Chondrocyte (in vitro differentiated cells): Measurements from ENCODE around the gene GREB1. TPM values are rescaled to one million over a fixed set of nuclear protein-coding genes. Genes with fewer than 3 reads are reported as not detected.

Experiments used
- DNase-seq: peaks from one replicate; pipeline ENCODE4 v3.0.0; 2021; ENCODE audit warnings: mixed read lengths, low spot score
- H3K27ac Mint-ChIP-seq: one replicate; pipeline ENCODE4 v1.8.0; 2021; ENCODE audit warnings: mild to moderate bottlenecking, moderate library complexity, mixed read lengths; ENCODE audit not compliant: unreplicated experiment
- H3K27me3 Mint-ChIP-seq: 2 replicates; pipeline ENCODE4 v1.8.0; 2021; ENCODE audit warnings: low read depth, mixed read lengths
- H3K36me3 Mint-ChIP-seq: 2 replicates; pipeline ENCODE4 v1.8.0; 2021; ENCODE audit warnings: low read depth, mixed read lengths
- H3K4me1 Mint-ChIP-seq: 2 replicates; pipeline ENCODE4 v1.8.0; 2021; ENCODE audit warnings: low read depth, mild to moderate bottlenecking, mixed read lengths
- H3K4me3 Mint-ChIP-seq: one replicate; pipeline ENCODE4 v1.8.0; 2021; ENCODE audit warnings: mild to moderate bottlenecking, moderate library complexity, mixed read lengths; ENCODE audit not compliant: unreplicated experiment
- H3K9me3 Mint-ChIP-seq: 2 replicates; pipeline ENCODE4 v1.8.0; 2021; ENCODE audit warnings: low read depth, mixed read lengths
- total RNA-seq: library from RNA; stranded (reverse); gene quantifications from 3 replicates; pipeline ENCODE4 v1.2.1, GENCODE V29; 2021
- TF ChIP-seq, protein P1 (sequence below): fragments of 200-600 bp; sonication (generic); IDR thresholded peaks from 2 replicates; pipeline ENCODE4 v1.5.0; 2021; ENCODE audit warnings: antibody characterized with exemption, mild to moderate bottlenecking, moderate library complexity

Gene GREB1
- total RNA-seq, 1 donor from 2014 or later, result 0.52 TPM

DNA sequence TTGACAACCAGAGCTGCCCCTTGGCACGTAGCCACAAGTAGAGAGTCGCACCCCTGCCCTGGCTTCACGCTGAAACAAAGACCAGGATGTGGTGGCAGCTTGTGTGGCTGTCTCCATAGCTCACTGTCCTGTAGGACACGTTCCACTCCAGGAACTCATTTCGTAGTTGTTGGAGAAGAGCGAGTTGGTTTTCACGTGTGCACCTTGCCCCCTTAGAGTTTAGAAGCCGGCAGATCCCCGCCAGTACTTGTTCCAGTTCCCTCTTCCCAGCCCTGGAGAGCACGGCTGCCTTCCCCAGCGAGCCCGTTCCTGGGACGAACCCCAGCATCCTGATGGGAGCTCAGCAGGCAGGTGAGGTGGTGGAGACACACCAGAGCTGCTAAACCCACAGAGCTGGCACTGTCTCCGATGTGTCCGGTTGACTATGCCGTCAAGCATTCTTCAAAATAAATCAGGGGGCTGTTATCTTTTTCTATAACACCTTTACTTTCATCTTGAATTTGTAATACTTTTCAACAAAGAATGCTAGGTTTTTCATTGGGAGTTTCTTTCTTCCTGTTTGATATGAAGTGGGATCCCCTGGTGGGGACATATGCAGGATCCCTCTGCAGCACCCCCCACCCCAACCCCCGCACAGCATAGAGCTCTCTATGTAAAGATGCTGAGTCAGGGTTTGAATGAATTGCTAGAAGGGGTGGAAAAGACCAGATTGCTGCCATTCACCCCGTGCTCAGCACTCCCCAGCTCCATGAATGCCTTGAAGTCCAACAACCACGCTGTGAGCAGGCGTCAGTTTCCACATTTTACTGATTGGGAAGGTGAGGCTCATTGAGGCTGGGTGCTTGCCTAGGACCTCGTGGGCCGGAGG is 44.5 kb downstream of the GREB1 start:
- Mint-ChIP-seq H3K27ac (no peak overlapping the region), H3K36me3 (no peaks in the 10 kb centered on the region)

DNA sequence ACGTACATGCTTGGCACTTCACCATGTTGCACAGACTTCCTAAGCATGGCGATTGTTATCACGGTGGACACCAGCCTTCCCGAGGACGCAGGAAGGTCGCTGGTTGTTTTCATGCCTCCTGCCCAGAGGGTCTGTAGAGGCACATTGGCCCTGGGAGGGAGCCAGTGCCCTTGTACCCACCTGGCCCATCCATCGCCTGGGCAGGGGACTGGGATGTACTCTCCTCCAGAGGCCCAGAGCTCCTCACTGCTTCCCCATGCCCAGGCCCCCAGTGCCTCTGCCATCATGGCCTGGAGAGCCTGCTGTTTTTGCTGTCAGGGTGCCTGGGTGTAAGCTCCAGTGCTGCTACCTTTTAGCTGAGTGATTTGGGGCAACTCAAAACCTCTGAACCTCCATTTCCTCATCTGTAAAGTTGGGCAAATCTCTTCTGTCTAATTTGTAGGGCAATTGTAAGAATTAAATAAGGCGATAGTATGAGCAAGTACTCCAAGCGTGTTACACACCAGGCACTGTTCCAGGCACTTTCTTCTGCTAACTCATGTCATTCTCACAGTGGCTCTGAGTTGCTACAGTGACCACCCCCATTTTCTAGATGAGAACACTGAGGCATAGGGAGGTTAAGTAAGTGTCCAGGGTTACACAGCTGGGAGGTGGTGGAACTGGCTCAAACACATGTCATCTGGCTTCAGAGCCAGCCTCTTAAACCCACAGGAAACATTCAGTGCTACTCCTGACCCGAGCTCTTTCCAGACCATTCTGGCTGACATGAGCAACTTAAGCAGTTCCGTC is 45.3 kb downstream of the GREB1 start:
- Mint-ChIP-seq H3K27me3 (peaks cover 2% of the 10 kb centered on the region), H3K4me3 (no peak overlapping the region), H3K36me3 (no peaks in the 10 kb centered on the region), H3K27ac (no peak overlapping the region), H3K4me1 (peaks cover 13% of the 10 kb centered on the region), H3K9me3 (no peaks in the 10 kb centered on the region)
- TF ChIP-seq, protein P1, sequence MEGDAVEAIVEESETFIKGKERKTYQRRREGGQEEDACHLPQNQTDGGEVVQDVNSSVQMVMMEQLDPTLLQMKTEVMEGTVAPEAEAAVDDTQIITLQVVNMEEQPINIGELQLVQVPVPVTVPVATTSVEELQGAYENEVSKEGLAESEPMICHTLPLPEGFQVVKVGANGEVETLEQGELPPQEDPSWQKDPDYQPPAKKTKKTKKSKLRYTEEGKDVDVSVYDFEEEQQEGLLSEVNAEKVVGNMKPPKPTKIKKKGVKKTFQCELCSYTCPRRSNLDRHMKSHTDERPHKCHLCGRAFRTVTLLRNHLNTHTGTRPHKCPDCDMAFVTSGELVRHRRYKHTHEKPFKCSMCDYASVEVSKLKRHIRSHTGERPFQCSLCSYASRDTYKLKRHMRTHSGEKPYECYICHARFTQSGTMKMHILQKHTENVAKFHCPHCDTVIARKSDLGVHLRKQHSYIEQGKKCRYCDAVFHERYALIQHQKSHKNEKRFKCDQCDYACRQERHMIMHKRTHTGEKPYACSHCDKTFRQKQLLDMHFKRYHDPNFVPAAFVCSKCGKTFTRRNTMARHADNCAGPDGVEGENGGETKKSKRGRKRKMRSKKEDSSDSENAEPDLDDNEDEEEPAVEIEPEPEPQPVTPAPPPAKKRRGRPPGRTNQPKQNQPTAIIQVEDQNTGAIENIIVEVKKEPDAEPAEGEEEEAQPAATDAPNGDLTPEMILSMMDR, result no peak
- DNase-seq, result no peak

More for the DNA sequence above, 44.5 kb downstream of the GREB1 start:
- TF ChIP-seq, protein P1, result no peak
- Mint-ChIP-seq H3K27me3 (peaks cover 2% of the 10 kb centered on the region), H3K9me3 (no peaks in the 10 kb centered on the region), H3K4me1 (peaks cover 16% of the 10 kb centered on the region), H3K4me3 (no peak overlapping the region)
- DNase-seq, result no peak

DNA sequence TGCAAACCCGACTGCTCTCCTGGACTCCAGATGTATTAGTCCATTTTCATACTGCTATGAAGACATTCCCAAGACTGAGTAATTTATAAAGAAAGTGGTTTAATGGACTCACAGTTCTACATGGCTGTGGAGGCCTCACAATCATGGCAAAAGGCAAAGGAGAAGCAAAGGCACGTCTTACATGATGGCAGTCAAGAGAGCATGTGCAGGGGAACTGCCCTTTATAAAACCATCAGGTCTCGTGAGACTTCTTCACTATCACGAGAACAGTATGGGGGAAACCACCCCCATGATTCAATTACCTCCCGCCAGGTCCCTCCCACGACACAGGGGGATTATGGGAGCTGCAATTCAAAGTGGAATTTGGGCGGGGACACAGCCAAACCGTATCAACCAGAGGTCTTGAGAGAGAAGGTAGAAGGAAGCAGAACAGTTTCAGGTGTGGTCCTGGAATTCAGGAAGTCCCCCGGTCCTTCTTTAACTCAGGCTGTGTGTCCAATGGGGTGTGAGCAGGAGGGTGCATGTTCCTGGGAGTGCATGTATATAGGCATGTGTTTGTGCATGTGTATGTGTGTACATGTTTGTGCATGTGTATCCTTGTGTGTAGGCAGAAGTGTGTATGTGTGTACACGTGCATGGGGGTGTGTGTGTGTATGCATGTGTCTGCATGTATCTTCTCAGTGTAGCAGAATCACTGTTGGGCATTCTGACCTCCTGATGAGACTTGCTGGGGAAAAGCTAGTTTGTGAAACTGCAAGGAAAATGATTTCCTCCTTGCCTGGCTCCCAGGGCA is 46.2 kb downstream of the GREB1 start:
- no peak overlapping the region for H3K27ac Mint-ChIP-seq
- TF ChIP-seq, protein P1, result no peak
- H3K4me3 Mint-ChIP-seq, result no peak overlapping the region

DNA sequence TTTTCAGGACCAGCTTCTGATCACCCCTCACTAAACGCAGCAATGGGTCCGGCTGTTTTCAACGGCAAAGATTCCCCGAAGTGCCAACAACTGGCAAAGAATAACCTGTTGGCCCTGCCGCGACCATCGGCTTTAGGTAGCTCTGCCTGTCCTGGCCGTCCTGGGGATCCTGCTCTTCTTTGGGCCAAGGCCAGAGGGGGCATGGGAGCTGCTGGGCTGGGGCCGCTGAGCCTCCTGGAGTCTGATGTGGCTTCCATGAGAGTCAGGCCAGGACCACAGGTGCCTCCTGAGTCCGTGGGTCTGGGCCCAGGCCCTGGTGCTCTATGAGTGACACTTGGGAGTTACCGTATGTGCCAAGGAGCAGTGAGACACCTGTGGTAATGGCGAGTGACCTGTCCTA is 46.9 kb downstream of the GREB1 start:
- peaks cover 2% of the 10 kb centered on the region for H3K27me3 Mint-ChIP-seq
- TF ChIP-seq, protein P1, result no peak
- H3K9me3 Mint-ChIP-seq, result no peaks in the 10 kb centered on the region
- H3K4me1 Mint-ChIP-seq, result peaks cover 17% of the 10 kb centered on the region
- H3K27ac Mint-ChIP-seq, result no peak overlapping the region
- no peaks in the 10 kb centered on the region for H3K36me3 Mint-ChIP-seq
- no peak for DNase-seq
- H3K4me3 Mint-ChIP-seq, result no peak overlapping the region

More for the DNA sequence above, 46.2 kb downstream of the GREB1 start:
- H3K9me3 Mint-ChIP-seq, result no peaks in the 10 kb centered on the region
- H3K27me3 Mint-ChIP-seq, result peaks cover 2% of the 10 kb centered on the region
- H3K4me1 Mint-ChIP-seq, result peaks cover 17% of the 10 kb centered on the region
- DNase-seq, result no peak
- no peaks in the 10 kb centered on the region for H3K36me3 Mint-ChIP-seq
